H1 (cell line): ENCODE measurements around the gene TMEM138. TPM values are rescaled to one million over a fixed set of nuclear protein-coding genes. Genes with fewer than 3 reads are reported as not detected.

Experiments
- CTCF ChIA-PET: fragments of 300-600 bp; sonication (Branson Sonifier 250); formaldehyde crosslinking; loops from one replicate; lab custom pipeline; 2021; ENCODE audit not compliant: partially characterized antibody; lab: Charles Lee
- POLR2A ChIA-PET: fragments of 300-600 bp; sonication (Branson Sonifier 250); formaldehyde crosslinking; loops from one replicate; lab custom pipeline; 2021; ENCODE audit warnings: inconsistent platforms; ENCODE audit not compliant: partially characterized antibody; lab: Charles Lee
- DNase-seq, 2 experiments: peaks; one replicate each; pipeline versions ENCODE4 v3.0.0 to v3.0.0-alpha.2; 2010 to 2022; ENCODE audit warnings: low spot score in 2 of 2, low read depth in 1 of 2, mixed read lengths in 1 of 2
- FAIRE-seq: peaks from 2 replicates; lab custom pipeline; 2011; peaks lifted over from hg19 to GRCh38; lab: Jason Lieb, UNC
- H2AFZ ChIP-seq: 2 replicates; pipeline ENCODE4 v1.8.1; 2012; ENCODE audit warnings: low read length, inconsistent platforms
- H2AK5ac ChIP-seq: 2 replicates; pipeline ENCODE4 v1.6.1; 2013; ENCODE audit warnings: low read depth, low read length
- H2BK120ac ChIP-seq: replicated peaks from 2 replicates; pipeline ENCODE3; 2013; ENCODE audit warnings: low read depth, low read length, inconsistent platforms
- H2BK12ac ChIP-seq: 2 replicates; pipeline ENCODE4 v1.6.1; 2013; ENCODE audit warnings: low read depth, low read length
- H2BK15ac ChIP-seq: 2 replicates; pipeline ENCODE4 v1.6.1; 2013; ENCODE audit warnings: low read length
- H2BK20ac ChIP-seq: 2 replicates; pipeline ENCODE4 v1.6.1; 2013; ENCODE audit warnings: low read length
- H2BK5ac ChIP-seq: 2 replicates; pipeline ENCODE4 v1.6.1; 2013; ENCODE audit warnings: low read depth, low read length
- H3K14ac ChIP-seq: 2 replicates; pipeline ENCODE4 v1.6.1; 2013; ENCODE audit warnings: inconsistent platforms; ENCODE audit not compliant: insufficient read length
- H3K18ac ChIP-seq: 2 replicates; pipeline ENCODE4 v1.6.1; 2013; ENCODE audit warnings: low read length; ENCODE audit errors: extremely low read depth
- H3K23ac ChIP-seq: 2 replicates; pipeline ENCODE4 v1.6.1; 2013; ENCODE audit warnings: inconsistent platforms; ENCODE audit not compliant: insufficient read length
- H3K23me2 ChIP-seq: 2 replicates; pipeline ENCODE4 v1.6.1; 2013; ENCODE audit warnings: low read depth, low read length
- H3K27ac ChIP-seq: 2 replicates; pipeline ENCODE4 v1.6.1; 2011; ENCODE audit warnings: low read depth, low read length, inconsistent platforms
- H3K27me3 ChIP-seq, 4 experiments: replicated peaks in 1 of 4; 1 replicate in 1 of 4; 2 replicates in 3 of 4; pipeline versions ENCODE4 v1.6.1 to v1.8.1; 2011 to 2013; ENCODE audit warnings: low read length in 3 of 4, mild to moderate bottlenecking in 3 of 4, inconsistent platforms in 2 of 4, mixed read lengths in 2 of 4, moderate library complexity in 1 of 4; ENCODE audit not compliant: control insufficient read depth in 3 of 4, insufficient read depth in 3 of 4; ENCODE audit errors: extremely low read depth in 1 of 4
- H3K36me3 ChIP-seq, 4 experiments: 2 replicates each; pipeline versions ENCODE4 v1.6.1 to v1.8.1; 2011 to 2013; ENCODE audit warnings: mild to moderate bottlenecking in 4 of 4, low read length in 3 of 4, moderate library complexity in 2 of 4, control low read depth in 1 of 4, inconsistent platforms in 1 of 4; ENCODE audit not compliant: insufficient read depth in 4 of 4, control insufficient read depth in 2 of 4
- H3K4ac ChIP-seq: replicated peaks from 2 replicates; pipeline ENCODE3; 2013; ENCODE audit warnings: low read length, low read depth, mixed read lengths, inconsistent platforms; ENCODE audit not compliant: insufficient read length
- H3K4me1 ChIP-seq, 4 experiments: replicated peaks in 1 of 4; 1 replicate in 1 of 4; 2 replicates in 3 of 4; pipeline versions ENCODE4 v1.6.1 to v1.8.1; 2011 to 2013; ENCODE audit warnings: low read length in 3 of 4, inconsistent platforms in 2 of 4, mixed read lengths in 1 of 4; ENCODE audit not compliant: insufficient read depth in 4 of 4, control insufficient read depth in 3 of 4
- H3K4me2 ChIP-seq, 2 experiments: 2 replicates each; pipeline versions ENCODE4 v1.6.1 to v1.8.1; 2011 to 2013; ENCODE audit warnings: low read depth in 2 of 2, low read length in 2 of 2, control low read depth in 1 of 2, inconsistent platforms in 1 of 2, mild to moderate bottlenecking in 1 of 2; ENCODE audit not compliant: insufficient read depth in 1 of 2
- H3K4me3 ChIP-seq, 4 experiments: fragments of 200-600, 300-600 bp in 1 of 4; sonication (generic), shearing (Covaris generic), sonication (Bioruptor Twin) in 1 of 4; 2 replicates each; pipeline versions ENCODE4 v1.5.1 to v1.8.1; 2011 to 2016; ENCODE audit warnings: low read length in 4 of 4, low read depth in 3 of 4, control low read depth in 2 of 4, inconsistent platforms in 2 of 4, mild to moderate bottlenecking in 2 of 4, mixed read lengths in 1 of 4, moderate library complexity in 1 of 4; ENCODE audit not compliant: insufficient read depth in 2 of 4; ENCODE audit errors: extremely low read depth in 1 of 4
- H3K56ac ChIP-seq: replicated peaks from 2 replicates; pipeline ENCODE3; 2013; ENCODE audit warnings: low read depth, mild to moderate bottlenecking, mixed read lengths, low read length, inconsistent platforms; ENCODE audit not compliant: insufficient read length
- H3K79me1 ChIP-seq: 2 replicates; pipeline ENCODE4 v1.6.1; 2013; ENCODE audit warnings: low read depth, low read length, control low read depth
- H3K79me2 ChIP-seq, 2 experiments: 2 replicates each; pipeline versions ENCODE4 v1.6.1 to v1.8.1; 2012 to 2013; ENCODE audit warnings: low read length in 2 of 2, mild to moderate bottlenecking in 2 of 2, inconsistent platforms in 1 of 2; ENCODE audit not compliant: insufficient read depth in 2 of 2, control insufficient read depth in 1 of 2
- H3K9ac ChIP-seq, 4 experiments: replicated peaks in 1 of 4; 1 replicate in 1 of 4; 2 replicates in 3 of 4; pipeline versions ENCODE4 v1.6.1 to v1.8.1; 2011 to 2013; ENCODE audit warnings: low read depth in 3 of 4, low read length in 3 of 4, control low read depth in 2 of 4, mild to moderate bottlenecking in 2 of 4, moderate library complexity in 2 of 4, inconsistent platforms in 1 of 4; ENCODE audit errors: extremely low read depth in 1 of 4
- H3K9me3 ChIP-seq, 2 experiments: 2 replicates each; pipeline versions ENCODE4 v1.6.1 to v1.8.1; 2012 to 2013; ENCODE audit warnings: mild to moderate bottlenecking in 2 of 2, moderate library complexity in 2 of 2, control low read depth in 1 of 2, inconsistent platforms in 1 of 2, low read depth in 1 of 2, low read length in 1 of 2, mixed read lengths in 1 of 2; ENCODE audit not compliant: insufficient read depth in 2 of 2
- H4K20me1 ChIP-seq, 2 experiments: replicated peaks in 1 of 2; 2 replicates each; pipeline versions ENCODE3 to v1.8.1; 2011 to 2013; ENCODE audit warnings: inconsistent platforms in 2 of 2, low read length in 2 of 2, mild to moderate bottlenecking in 1 of 2; ENCODE audit not compliant: insufficient read depth in 2 of 2, control insufficient read depth in 1 of 2
- H4K5ac ChIP-seq: 2 replicates; pipeline ENCODE4 v1.6.1; 2013; ENCODE audit warnings: low read length, low read depth, mixed read lengths, inconsistent platforms; ENCODE audit not compliant: insufficient read length
- H4K8ac ChIP-seq: 2 replicates; pipeline ENCODE4 v1.8.0; 2013; ENCODE audit warnings: mild to moderate bottlenecking, moderate library complexity, low read length, inconsistent platforms; ENCODE audit not compliant: insufficient read depth; ENCODE audit errors: extremely low read depth
- H4K91ac ChIP-seq: replicated peaks from 2 replicates; pipeline ENCODE3; 2013; ENCODE audit warnings: low read length, mixed read lengths, inconsistent platforms; ENCODE audit not compliant: insufficient read length
- ATF2 ChIP-seq: IDR thresholded peaks from 2 replicates; pipeline ENCODE4 v1.6.1; 2012; ENCODE audit warnings: low read length, inconsistent platforms
- MAFK ChIP-seq: IDR thresholded peaks from 2 replicates; pipeline ENCODE4 v1.6.1; 2012; ENCODE audit warnings: low read depth, mild to moderate bottlenecking, improper control_type of control experiment, low read length
- WGBS, 2 experiments: shearing (Covaris generic) in 1 of 2; methylation state at CpG; one replicate each; pipeline versions ENCODE4 v1.1.6 to v1.1.7; 2013 to 2015; ENCODE audit warnings: low lambda C conversion rate in 2 of 2, mixed read lengths in 2 of 2, inconsistent platforms in 1 of 2, low coverage in 1 of 2, missing lambda C conversion rate in 1 of 2; ENCODE audit not compliant: insufficient replicate concordance in 2 of 2, insufficient coverage in 1 of 2, insufficient read length in 1 of 2; ENCODE audit errors: extremely low coverage in 1 of 2, missing lambda C conversion rate in 1 of 2; 5-methylcytosine and 5-hydroxymethylcytosine counted together
- polyA plus RNA-seq, 7 experiments: library from polyadenylated mRNA; depleted of rRNA in 3 of 7; stranded (reverse) in 5 of 7; unstranded in 2 of 7; fragments of >200 nt in 5 of 7; fragments of 200-250 nt in 2 of 7; gene quantifications; 1 replicate in 5 of 7; 2 replicates in 1 of 7; 4 replicates in 1 of 7; pipeline versions ENCODE4 v1.2.1 to v1.2.3, GENCODE V29; 2011 to 2013; ENCODE audit warnings: missing spikeins in 2 of 7, mixed read lengths in 2 of 7
- total RNA-seq: library from RNA; stranded (reverse); fragmentation: NEBNext Ultra II Directional; extraction: Animal tissue kit (Norgen Biotek cat#: 25700); gene quantifications from 2 replicates; pipeline ENCODE4 v1.2.1, GENCODE V29; 2021

The TMEM138 gene
- total and polyA plus RNA-seq, 2 of the 8 experiments (the other 6 are each of a cell fraction or from before 2014, with no cell fraction given), result 32.9 to 59.0 TPM

GRCh38 chr11:61325649-61326414 is 36.3 kb upstream of the TMEM138 start:
- H3K14ac ChIP-seq, result no peak overlapping the region
- H3K36me3 ChIP-seq, result peaks cover 37 to 84% (median 74%) of the 10 kb centered on the region in 4 experiments
- no peaks in the 10 kb centered on the region for H3K9me3 ChIP-seq
- no peaks in the 10 kb centered on the region for H3K23me2 ChIP-seq
- no peak overlapping the region for H2AK5ac ChIP-seq
- ChIA-PET CTCF (interaction anchor here (1.1 to 3.4 kb wide), 3 partner anchors 11 to 60 kb away, joined by 7 to 19 read pairs (median 7); no protein-coding TSS in a partner anchor), POLR2A (interaction anchor here (0.9 to 1.5 kb wide), 4 partner anchors 20 to 27 kb away, joined by 3 to 4 read pairs (median 4); no protein-coding TSS in a partner anchor)
- no peak overlapping the region for H3K4me2 ChIP-seq
- DNase-seq (no peak), FAIRE-seq (no peak)
- H3K23ac ChIP-seq, result no peak overlapping the region
- 94% methylated on average over 2 of the region's 2 CpGs; no CpG with 5 or more reads in 1 of the 2 experiments for WGBS, 2 experiments
- H4K8ac ChIP-seq, result no peak overlapping the region
- H2AFZ ChIP-seq, result no peak overlapping the region
- no peak overlapping the region for H3K4me3 ChIP-seq
- no peak overlapping the region for H4K5ac ChIP-seq
- H3K4me1 ChIP-seq, result no peaks in the 10 kb centered on the region
- no peak overlapping the region for H3K9ac ChIP-seq
- H3K27ac ChIP-seq, result no peak overlapping the region
- no peak overlapping the region for H2BK120ac ChIP-seq
- no peaks in the 10 kb centered on the region for H3K27me3 ChIP-seq
- no peak overlapping the region for H2BK5ac ChIP-seq
- no peak overlapping the region for H4K91ac ChIP-seq
- H3K79me2 ChIP-seq, result peaks cover 5 to 43% of the 10 kb centered on the region in 2 experiments
- H2BK15ac ChIP-seq, result no peak overlapping the region
- no peak overlapping the region for H3K4ac ChIP-seq
- H2BK12ac ChIP-seq, result no peak overlapping the region
- H3K79me1 ChIP-seq, result peaks cover 4% of the 10 kb centered on the region; the same call in 1 of the 2 replicates
- TF ChIP-seq MAFK (no peak), ATF2 (no peak)
- peaks cover 0 to 12% of the 10 kb centered on the region in 2 experiments for H4K20me1 ChIP-seq
- no peak overlapping the region for H3K18ac ChIP-seq
- H2BK20ac ChIP-seq, result no peak overlapping the region
- no peak overlapping the region for H3K56ac ChIP-seq
